Glomerular endothelial cell (primary cell): ENCODE results near the gene CDK19. TPM values are rescaled to one million over a fixed set of nuclear protein-coding genes. Genes with fewer than 3 reads are reported as not detected.

Experiments used
- DNase-seq: peaks from one replicate; pipeline ENCODE4 v3.0.0-alpha.2; 2011; ENCODE audit warnings: low read depth, low spot score; ENCODE audit errors: extremely low read depth
- total RNA-seq: library from RNA; depleted of rRNA; stranded (reverse); fragments of >200 nt; gene quantifications from 2 replicates; pipeline ENCODE4 v1.2.3, GENCODE V29; 2015

The CDK19 gene
- total RNA-seq, 1 donor from 2014 or later, result 13.1 TPM

DNA sequence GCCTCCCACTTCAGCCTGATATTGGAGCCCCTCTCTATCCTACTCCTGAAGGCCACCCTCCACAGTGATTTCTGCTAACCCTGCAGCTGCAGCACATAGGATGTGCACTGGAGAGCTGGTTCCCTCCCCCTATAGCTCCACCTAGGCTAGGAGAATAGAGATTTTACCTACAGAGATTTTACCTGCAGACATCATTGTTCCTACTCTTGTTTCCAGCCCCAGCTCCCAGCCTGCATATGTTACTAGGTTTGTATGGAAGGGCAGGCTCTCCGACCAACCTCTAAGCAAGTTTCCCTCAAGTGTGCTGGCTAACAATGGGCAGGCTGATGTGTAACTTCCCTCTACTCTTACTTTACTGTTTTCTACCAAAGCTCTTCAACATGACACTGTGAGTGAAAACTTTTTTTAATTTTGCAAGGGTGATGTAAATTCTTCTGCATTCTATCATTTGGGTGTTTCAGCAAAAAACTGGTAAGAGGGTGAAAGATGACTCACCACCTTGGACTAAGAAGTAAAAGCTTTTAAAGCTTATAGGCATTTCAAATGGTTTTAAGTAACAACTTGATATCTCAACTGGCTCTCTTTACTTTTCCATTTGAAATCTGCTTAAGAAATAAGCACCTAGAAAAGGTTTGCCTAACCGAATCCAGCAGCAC, 106.8 kb downstream of the CDK19 start:
- DNase-seq, result no peak

DNA sequence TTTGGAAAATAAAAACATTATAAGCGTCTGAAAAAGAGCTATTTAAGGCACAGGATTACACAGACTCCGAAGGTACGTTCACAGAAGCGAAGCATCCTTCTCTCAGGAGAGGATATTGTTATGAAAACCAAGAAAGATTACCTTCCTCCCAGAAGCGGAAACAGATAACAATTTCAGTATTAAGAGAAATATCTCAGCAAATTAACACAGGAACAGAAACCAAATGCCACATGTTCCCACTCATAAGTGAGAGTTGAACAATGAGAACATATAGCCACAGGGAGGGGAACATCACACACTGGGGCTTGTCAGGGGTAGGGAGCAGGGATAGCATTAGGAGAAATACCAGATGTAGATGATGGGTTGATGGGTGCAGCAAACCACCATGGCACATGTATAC, 109.7 kb downstream of the CDK19 start:
- no peak for DNase-seq

DNA sequence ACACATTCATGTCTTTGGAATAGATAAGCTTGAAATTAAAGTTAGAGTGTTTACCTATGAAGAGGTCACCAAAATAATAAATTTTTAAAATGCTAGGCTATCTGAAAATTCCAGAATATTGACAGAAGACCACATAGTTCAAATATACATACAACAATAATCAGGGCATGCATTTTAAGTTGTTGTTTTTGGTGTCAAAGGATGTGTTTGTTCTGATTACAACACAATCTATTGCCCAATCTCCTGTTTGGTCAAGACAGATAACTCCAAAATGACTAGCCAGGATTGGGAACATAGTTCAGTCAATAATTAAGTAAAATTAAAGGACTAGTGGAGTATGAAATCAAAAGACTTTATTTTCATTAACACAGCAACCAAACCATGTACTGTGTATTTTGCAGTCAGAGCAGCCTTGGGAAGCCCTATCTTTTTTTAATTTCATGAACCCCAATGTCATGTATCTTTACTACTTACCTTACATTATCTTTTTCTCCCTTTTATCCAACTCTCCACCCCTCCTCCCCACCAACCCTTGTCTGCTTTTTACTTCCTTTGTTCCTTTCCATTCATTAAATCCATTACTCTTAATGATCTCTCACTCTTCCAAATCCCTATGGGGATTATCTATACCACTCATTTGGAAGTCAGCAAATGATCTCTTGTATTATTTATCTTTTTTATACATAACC, 111.2 kb downstream of the CDK19 start:
- no peak for DNase-seq

DNA sequence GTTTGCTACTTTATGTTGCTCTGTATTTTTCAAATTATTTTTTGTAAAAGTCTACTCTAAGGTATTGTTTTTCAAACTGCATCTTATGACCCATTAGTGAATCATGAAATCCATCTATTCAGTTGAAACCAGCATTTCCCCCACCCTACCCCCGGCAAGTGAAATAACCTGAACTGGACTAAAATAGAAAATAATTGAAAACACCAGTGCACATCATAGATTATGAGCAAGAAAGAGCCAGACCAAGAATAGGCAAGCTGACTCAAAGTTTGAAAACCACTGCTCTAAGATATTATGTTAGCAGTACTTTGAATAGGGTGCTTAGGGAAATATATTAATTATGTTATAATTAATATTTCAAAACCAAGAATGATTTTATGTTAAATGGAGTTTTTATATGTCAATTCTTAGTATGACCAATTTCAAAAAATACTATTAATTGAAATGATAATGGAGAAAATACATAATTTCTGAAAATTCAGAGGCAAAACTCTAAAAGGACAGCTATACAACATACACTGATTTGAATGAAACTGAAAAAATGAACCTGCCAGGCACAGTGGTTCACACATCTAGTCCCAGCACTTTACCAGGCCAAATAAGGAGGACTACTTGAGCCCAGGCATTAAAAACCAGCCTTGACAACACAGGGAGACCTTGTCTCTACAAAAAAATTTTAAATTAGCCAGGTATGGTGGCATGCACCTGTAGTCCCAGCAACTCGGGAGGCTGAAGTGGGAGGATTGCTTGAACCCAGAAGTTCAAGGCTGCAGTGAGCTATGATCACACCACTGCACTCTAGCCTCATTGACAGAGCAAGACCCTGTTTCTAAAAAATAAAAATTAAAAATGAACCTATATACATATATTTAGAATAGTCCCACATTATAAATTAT, 112.0 kb downstream of the CDK19 start:
- DNase-seq, result no peak

DNA sequence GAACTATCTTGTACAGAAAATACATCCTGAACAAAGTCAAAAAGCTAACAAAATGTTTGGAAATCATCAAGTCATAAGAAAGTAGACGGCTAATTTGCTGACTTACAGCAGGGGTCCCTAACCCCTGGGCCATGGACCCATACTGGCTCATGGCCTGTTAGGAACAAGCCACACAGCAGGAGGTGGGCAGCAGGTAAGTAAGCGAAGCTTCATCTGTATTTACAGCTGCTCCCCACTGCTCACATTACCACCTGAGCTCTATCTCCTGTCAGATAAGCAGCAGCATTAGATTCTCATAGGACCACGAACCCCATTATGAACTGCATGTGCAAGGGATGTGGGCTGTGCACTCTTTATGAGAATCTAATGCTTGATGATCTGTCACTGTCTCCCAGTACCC, 115.5 kb downstream of the CDK19 start:
- no peak for DNase-seq

DNA sequence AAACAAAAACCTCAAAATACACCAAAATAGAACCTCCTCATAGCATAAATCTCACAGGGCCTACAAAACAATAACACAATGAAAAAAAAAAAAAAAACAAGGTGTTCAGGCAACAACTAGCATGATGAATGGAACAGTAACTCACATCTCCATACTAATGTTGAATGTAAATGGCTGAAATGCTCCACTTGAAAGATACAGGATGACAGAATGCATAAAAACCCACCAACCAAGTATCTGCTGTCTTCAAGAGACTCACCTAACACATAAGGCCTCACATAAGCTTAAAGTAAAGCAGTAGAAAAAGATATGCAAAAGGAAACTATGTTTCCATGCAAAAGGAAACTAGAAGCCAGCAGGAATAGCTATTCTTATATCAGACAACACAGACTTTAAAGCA, 121.3 kb downstream of the CDK19 start:
- DNase-seq, result no peak

DNA sequence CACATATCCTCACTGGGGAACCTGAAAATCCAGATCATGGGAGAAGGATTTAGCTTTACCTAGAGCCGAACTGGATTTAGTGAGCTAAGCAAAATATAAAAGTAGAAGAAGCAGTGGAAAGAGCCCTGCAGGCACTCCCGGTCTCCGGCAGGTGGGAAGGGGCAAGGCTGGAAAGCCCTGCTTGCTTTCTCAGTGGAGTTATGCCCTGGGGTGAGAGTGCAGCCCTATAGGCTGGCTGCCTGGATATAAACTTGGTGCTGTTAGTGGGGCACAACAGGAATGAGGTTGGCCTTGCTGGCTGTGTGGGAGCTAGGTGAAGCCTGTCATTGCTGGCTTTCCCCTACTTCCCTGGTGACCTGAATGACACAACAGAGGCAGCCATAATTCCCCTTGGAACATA, 122.0 kb downstream of the CDK19 start:
- DNase-seq, result no peak

DNA sequence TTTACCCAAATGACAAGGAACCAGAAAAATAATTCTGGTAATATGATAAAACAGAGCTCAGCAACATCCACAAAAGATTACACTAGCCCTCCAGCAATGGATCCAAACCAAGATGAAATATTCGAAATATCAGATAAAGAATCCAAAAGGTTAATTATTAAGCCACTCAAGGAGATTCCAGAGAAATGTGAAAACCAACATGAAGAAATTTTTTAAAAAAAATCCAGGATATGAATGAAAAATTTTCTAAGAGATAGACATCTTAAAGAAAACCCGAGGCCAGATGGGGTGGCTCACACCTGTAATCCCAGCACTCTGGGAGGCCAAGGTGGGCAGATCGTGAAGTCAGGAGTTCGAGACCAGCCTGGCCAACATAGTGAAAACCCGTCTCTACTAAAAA, 124.4 kb downstream of the CDK19 start:
- DNase-seq, result no peak

DNA sequence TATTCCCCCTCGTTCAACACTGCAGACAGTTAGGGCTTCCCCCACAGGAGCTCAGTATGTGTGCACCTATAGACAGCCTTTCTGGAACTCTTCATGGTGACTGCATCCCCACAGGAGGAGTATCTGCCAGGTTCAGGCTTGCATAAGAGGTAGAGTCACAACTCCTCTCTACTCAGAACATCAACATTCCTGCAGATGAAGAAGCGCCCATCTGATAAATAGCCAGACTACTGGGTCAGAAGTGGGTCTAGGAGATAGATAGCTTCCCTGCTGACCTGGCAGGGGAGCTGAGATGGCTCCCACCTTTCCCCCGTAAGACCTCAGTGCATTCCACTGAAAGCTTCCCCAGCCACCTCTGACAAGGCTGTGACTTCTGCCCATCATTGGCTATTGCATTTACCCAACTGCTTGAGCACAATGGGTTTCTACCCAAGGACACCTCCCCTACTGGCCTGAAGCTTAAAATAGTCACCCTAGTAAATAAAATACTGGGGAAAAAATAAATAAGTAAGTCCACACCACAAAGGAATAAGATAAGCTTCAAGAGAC, 125.1 kb downstream of the CDK19 start:
- no peak for DNase-seq

DNA sequence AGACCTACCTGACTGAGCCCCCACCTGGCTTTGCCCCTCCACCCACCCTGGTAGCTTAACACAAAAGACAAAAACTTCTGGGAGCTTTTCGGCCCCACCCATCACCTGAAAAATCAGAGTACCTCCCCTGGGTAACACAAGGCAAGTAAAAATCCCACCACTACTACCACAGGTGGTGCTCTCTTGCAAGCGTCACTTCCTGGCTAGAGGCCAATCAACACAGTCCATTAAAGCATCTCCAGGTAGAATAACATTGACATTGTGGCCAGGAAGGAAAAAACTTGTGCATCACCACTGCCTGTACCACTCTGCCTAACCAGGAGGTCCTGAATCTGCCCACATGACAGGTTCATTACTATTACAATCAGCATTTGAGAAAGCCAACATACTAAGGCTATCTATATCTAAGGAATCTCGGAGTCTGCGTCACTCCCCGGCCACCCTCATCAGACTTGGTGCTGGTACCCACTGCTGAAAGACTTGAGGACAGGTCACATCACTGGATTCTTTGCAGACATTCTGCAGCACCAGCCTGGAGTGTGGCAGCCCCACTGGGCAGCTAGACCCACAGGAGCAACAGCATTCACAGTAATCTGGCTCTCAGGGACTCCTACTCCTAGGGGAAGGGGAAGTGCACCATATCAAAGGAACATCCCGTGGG, 125.9 kb downstream of the CDK19 start:
- DNase-seq, result no peak

DNA sequence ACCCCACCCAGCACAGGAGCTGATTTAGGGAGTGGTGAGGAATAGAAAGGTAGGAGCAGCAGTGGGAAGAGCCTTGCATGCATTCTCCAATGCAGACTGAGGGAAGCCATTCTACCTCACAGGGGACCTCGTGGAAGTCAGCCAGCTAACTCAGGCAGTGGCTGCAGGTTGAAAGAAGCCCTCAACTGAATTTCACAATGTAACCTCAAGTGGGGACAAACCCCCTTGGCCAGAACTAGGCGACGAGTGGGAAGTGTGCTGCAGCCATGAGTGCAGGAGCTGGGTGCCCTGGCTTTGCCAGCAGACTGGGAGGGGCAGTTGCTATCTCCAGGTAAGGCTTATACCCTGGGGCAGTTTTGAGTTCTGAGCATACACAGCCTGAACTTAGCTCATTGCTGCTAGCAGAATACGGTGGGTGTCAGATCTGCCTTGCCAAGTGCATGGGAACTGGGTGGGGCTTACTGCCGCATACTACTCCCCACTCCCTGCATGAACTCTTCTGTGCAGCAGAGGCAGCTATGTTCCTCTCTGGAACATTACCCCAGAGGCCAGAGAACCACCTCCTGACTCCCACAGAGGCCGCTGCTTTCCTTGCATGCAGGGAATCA, 126.5 kb downstream of the CDK19 start:
- DNase-seq, result no peak

DNA sequence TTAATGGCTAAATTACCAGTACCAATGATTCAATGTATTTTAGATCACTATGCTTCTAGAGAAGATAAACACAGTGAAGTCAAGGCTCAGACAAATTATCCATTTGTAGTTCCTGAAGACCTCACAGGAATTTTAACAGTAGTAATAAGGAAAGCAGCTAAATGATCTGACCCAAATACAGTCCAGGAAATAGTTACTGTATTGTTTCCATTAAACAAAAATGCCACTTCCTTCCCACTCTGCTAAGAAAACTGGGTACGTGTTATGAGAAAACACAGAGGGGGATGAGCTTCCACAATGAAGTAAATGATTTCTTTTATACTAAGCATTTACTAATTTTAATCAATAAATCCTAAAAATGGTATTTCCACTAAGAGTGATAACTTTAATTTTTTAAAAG, 127.9 kb downstream of the CDK19 start:
- peak; percentile 12 for DNase-seq

DNA sequence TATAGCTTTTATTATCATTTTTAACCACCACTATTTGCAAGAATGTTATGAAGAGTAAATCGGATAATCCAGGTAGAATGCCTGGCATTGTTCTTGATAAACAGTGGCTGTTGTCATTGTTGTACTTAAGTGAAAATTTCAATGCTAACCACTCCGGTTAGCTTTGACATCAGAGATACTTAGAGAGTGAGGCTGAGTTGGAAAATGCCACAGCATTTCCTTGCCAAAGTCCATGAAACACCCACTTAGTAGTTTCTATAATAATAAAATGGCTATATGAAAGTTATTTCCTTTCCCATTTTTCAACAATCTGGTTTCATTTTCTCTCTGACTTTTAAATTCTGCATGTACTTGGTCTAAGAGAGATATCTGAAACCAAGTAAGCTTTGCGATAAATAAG, 132.0 kb downstream of the CDK19 start:
- no peak for DNase-seq

DNA sequence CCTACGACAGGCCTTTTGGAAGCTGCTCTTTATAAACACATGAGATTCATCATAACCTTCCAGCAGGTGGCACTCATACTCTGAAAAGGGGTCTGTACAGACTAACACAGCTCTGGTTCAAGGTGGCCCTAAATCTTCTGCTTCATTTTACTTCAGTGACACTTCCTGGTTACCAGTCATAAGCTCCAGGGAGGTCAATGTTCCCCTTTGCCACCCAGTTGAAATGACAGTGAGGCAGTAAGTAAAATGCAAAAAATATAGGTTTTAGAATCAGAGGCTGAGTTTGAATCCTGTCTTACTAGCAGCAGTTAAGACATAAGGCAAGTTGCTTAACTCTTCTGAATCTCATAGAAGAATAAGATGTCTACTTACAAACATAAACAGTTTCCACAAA, 132.8 kb downstream of the CDK19 start:
- DNase-seq, result peak; percentile 58

DNA sequence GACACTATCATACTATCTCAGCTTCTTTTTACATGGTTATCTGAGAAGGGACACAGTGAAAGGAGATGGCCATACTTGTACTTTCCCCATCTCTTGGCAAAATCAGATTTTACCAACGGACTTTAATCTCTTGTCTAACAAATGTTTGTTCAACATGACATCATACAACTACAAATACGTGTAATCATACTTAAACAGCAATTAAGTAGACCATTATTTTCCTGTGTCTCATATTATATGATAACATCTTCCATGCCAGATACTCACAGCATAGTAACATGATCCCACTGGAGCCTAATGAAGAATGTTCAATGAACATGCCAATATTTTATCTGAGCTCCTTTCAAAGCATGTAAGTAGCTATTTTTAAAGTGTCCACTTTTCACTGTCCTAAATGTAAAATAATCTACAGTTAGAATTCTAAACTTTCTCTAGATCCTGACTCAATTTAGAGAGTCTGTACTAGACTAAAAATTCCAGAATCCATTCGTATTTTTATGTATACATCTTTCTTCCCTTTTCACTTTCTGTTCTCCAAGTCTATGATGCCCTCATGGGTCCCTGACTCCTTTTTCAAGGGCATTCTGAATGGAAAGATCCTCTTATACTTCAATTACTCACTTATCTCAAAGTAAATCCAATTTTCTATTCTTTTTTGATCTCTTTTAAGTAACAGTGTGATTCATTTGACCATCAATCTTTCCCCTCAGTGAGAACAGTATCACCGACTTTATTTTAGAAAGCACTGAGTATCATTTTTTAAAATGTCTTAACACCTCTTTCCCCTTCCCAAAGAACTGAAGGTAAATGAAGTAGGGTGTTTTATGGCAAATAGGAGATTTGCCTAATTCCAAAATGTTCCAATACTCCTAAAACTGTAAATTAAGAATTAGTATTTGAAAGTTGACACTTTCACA, 133.5 kb downstream of the CDK19 start:
- DNase-seq, result no peak

DNA sequence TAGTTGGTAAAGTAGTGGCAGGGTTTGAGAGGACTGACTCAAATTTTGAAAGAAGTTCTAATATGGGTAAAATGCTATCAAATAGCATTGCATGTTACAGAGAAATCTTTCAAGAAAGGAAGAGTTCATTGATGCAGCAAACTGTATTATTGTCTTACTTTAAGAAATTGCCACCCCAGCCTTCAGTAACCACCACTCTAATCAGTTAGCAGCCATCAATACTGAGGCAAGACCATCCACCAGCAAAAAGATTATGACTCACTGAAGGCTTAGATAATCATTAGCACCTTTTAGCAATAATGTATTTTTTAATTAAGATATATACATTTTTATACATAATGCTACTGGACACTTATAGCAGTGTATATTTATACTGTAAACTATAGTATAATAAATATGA, 138.9 kb downstream of the CDK19 start:
- no peak for DNase-seq

DNA sequence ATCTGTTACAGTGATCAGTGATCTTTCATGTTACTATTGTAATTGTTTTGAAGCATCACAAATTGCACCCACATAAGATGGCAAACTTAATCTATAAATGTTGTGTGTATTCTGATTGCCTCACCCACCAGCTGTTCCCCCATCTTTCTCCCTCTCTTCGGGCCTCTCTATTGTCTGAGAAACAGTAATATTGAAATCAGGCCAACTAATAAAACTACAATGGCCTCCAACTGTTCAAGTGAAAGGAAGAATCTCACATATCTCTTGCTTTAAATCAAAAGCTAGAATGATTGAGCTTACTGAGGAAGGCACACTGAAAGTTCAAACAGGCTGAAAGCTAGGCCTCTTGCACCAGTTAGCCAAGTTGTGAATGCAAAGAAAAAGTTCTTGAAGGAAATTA, 141.2 kb downstream of the CDK19 start:
- no peak for DNase-seq

DNA sequence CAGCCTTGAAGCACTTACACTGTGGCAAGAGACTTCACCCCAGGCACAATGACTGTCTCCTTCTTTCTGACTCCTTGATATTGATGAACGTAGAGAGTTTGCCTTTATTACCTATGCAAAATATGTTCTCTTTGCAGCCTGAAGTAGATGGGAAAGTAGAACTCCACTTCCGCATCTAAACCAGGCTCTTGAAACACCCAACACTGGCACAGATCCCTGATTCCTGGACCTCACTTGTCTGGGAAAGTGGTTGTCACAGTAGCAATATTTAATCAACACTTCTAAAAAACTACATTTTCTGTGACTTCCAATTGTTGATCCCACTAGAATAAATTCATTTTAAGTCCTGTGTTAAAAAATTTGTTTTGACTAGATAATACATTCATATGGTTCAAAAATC, 143.1 kb downstream of the CDK19 start:
- DNase-seq, result no peak

DNA sequence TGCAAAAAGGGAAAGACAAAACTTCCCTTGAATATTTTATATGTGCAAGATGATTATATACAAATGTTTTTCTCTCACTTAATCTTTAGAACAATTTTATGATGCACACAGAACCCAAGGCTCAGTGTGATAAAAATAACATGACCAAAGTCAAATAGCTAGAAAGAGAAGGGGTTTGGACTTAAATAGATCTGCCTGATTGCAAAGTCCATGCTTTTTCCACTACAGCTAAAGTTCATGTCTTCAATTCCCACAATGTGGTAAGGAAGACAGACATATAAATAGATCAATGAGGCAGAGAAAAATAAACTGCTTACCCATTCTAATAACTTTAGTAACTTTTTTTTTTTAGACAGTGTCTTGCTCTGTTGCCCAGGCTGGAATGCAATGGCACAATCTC, 143.8 kb downstream of the CDK19 start:
- no peak for DNase-seq

DNA sequence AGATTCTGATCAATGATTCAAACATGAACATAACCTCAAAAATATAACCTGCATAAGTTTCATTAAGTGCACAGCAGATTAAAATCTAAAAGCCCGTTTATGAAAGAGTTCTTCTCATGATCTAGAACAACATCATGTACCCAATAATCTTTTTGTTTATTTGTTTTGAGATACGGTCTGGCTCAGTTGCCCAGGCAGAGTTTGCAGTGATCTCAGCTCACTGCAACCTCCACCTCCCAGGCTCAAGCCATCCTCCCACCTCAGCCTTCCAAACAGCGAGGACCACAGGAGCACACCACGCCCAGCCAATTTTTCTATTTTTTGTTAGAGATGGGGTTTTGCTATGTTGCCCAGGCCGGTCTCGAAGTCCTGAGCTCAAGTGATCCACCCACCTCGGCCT, 149.7 kb downstream of the CDK19 start:
- no peak for DNase-seq
